Prostate gland (tissue), 2 donors: ENCODE data around the gene SLC25A11. TPM values are rescaled to one million over a fixed set of nuclear protein-coding genes. Genes with fewer than 3 reads are reported as not detected.
A peak's percentile ranks its signal among the peaks of the same experiment; 100 is the strongest.

Experiments
- DNase-seq: peaks from one replicate; pipeline ENCODE4 v3.0.0-alpha.2; 2019; ENCODE audit warnings: low spot score
- H3K27ac ChIP-seq, 2 donors: fragments of 200-600 bp; sonication (generic); 2 replicates each; pipeline ENCODE4 v1.5.1; 2017 to 2019
- H3K27me3 ChIP-seq: fragments of 200-600 bp; sonication (generic); replicated peaks from 2 replicates; pipeline ENCODE4 v1.5.1; 2019; ENCODE audit not compliant: insufficient read depth
- H3K36me3 ChIP-seq, 2 donors: fragments of 200-600 bp; sonication (generic); 1 replicate in 1 of 2; 2 replicates in 1 of 2; pipeline versions ENCODE4 v1.5.1 to v1.8.1; 2017 to 2019
- H3K4me1 ChIP-seq: fragments of 200-600 bp; sonication (generic); replicated peaks from 2 replicates; pipeline ENCODE4 v1.5.1; 2019
- H3K4me3 ChIP-seq, 2 donors: fragments of 200-600 bp; sonication (generic); 2 replicates each; pipeline ENCODE4 v1.5.1; 2017 to 2019
- H3K9me3 ChIP-seq: fragments of 200-600 bp; sonication (generic); 2 replicates; pipeline ENCODE4 v1.5.1; 2017
- CTCF ChIP-seq, 4 experiments: fragments of 200-600 bp in 2 of 4; fragments of 450-650 bp in 2 of 4; sonication (generic) in 2 of 4; IDR thresholded peaks; 1 replicate in 3 of 4; 2 replicates in 1 of 4; pipeline ENCODE4 v1.5.1; 2016 to 2019; ENCODE audit warnings: antibody characterized with exemption in 4 of 4, mild to moderate bottlenecking in 2 of 4, moderate library complexity in 2 of 4
- POLR2A ChIP-seq: fragments of 450-650 bp; IDR thresholded peaks from one replicate; pipeline ENCODE4 v1.6.1; 2016; ENCODE audit warnings: antibody characterized with exemption, mild to moderate bottlenecking
- POLR2AphosphoS5 ChIP-seq: sonication (generic); formaldehyde crosslinking; IDR thresholded peaks from one replicate; pipeline ENCODE4 v1.6.1; 2017; ENCODE audit warnings: antibody characterized with exemption
- WGBS: methylation state at CpG from one replicate; pipeline ENCODE4 v1.1.5; 2018; 5-methylcytosine and 5-hydroxymethylcytosine counted together
- intact Hi-C: fragments of 100-400 bp; cut with DNase I; formaldehyde crosslinking; loops from one replicate; pipeline ENCODE4 v1.14.2; 2022
- total RNA-seq, 2 donors: library from RNA; depleted of rRNA; stranded (reverse); fragments of >200 nt; gene quantifications; one replicate each; pipeline ENCODE4 v1.1.0, GENCODE V29; 2016

SLC25A11 gene
- total RNA-seq, 2 donors from 2014 or later, result 40.5 to 68.0 TPM

DNA sequence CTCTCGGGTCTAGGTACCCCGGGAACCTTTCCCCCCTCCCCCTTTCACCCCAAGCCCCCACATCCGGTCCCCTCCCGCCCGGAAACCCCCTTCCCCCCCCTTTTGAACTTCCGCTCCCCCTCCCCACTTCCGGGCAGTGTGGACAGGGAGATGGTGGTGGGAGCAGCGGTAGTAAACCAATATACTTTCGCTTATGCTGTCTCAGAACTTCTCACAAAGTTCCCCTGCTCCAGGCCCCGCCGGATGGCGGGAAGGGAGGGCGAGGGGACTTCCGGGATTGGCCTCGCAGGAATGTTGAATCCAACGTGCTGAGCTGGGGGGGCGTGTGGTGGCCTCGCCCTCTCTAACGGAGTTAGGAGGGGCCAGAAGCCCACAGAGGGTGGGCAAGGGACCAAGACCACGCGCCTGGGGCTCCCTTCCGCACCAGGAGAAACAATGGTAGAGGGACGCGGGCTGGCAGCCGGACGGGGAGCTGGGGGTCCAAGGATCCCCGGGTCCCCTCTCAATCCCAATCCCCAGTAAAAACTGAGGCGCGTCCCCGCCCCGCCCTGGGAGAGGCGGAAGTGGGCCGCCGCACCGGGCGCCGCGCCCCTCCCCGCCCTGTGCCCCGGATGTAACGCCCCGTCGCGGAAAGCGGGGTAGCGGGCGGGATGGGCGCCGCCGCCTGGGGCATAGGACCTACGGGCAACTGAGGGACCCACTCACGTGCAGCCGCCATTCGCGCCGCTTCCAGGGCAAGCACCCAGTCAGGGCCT, 7.7 kb upstream of the SLC25A11 start:
- peak; percentile 33 for DNase-seq
- Histone ChIP-seq H3K9me3 (no peaks in the 10 kb centered on the region), H3K4me3 (peak overlapping the region; percentile 94 to 100), H3K27ac (peak overlapping the region; percentile 88 to 96), H3K36me3 (peaks cover 0 to 1% of the 10 kb centered on the region in 2 donors), H3K4me1 (peaks cover 15% of the 10 kb centered on the region), H3K27me3 (no peaks in the 10 kb centered on the region)
- whole genome bisulfite sequencing, result under 1% methylated on average over 36 of the region's 56 CpGs
- intact Hi-C loops, result loop anchor here (1.0 to 5.0 kb wide), 3 partner anchors 19 to 50 kb away; partner anchors contain the start of genes CAMTA2, INCA1, KIF1C and SPAG7
- TF ChIP-seq POLR2A (no peak), CTCF (IDR thresholded peaks at IDR 0.05) (peak in 1 of 4 experiments; percentile 3), POLR2AphosphoS5 (peak; percentile 12)

DNA sequence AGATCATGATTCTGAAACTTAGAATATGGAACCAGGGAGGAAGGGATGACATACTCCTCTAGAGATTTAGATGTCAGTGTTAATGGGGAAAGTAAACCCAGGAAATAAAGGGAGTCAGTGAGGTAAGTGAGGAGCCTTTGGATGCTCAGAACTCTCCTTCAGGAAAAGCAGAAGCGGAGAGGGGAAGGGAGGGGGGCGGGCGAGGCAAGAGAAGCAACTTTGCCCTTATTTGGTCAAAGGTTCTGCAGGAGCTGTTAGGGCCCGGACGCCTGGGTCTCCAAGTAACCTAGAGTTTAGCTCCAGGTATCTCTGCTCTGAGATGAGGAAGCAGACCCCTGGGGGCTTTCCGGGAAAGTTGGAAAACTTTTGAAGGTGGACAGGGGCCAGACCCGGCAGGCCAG, 7.2 kb upstream of the SLC25A11 start:
- peaks cover 15% of the 10 kb centered on the region for H3K4me1 ChIP-seq

DNA sequence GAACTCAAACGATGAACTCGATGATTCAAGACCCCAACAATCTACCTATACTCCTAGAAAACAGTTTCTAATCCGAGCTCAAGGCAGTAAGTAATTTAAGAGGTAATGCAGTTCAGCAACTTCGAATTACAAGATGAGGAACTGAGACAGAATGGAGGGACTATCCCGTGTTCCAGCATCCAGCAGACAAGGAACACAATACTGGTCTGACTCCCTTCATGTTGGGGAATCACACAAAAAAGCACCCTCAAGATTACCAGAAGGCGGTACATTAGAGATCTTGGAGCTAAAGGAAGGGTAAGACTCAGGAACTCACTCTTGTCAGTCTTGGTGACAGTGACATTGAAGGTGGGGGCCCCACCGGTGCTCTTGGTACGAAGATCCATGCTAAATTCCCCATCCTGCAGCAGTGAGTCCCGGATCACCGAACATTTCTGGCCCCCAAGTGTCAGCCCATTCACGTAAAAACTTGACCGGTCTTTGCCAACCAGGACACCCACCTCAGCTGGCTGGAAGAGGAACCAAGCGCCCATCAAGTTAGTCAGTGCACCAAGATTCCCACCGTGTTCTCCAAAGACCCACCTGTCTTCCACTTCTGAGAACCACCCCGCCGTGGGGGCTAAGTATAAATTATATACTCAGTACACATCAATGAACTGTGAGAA, 6.6 kb upstream of the SLC25A11 start:
- intact Hi-C loops, result loop anchor here (5.0 kb wide), 1 partner anchor 41 kb away; the partner anchor contains the start of gene CAMTA2
- DNase-seq, result no peak
- H3K9me3 ChIP-seq, result no peaks in the 10 kb centered on the region
- H3K36me3 ChIP-seq, result peaks cover 0 to 5% of the 10 kb centered on the region in 2 donors
- WGBS, result 30% methylated on average over 16 of the region's 16 CpGs
- H3K4me1 ChIP-seq, result peaks cover 16% of the 10 kb centered on the region
- TF ChIP-seq CTCF (IDR thresholded peaks at IDR 0.05), result no peak
- TF ChIP-seq POLR2A, result no peak
- no peak for TF ChIP-seq POLR2AphosphoS5
- peak overlapping the region; percentile 88 to 96 for H3K27ac ChIP-seq
- H3K27me3 ChIP-seq, result no peaks in the 10 kb centered on the region
- H3K4me3 ChIP-seq, result peak overlapping the region; percentile 94 to 100

More for the DNA sequence above, 7.2 kb upstream of the SLC25A11 start:
- Histone ChIP-seq H3K27me3 (no peaks in the 10 kb centered on the region), H3K4me3 (peak overlapping the region; percentile 94 to 100), H3K36me3 (peaks cover 0 to 5% of the 10 kb centered on the region in 2 donors), H3K27ac (peak overlapping the region; percentile 88 to 96), H3K9me3 (no peaks in the 10 kb centered on the region)
- WGBS, result 0% methylated on average over 6 of the region's 7 CpGs
- no peak for TF ChIP-seq POLR2A
- TF ChIP-seq CTCF (IDR thresholded peaks at IDR 0.05), result no peak
- TF ChIP-seq POLR2AphosphoS5, result no peak
- no peak for DNase-seq
- intact Hi-C loops, result loop anchor here (5.0 kb wide), 1 partner anchor 40 kb away; the partner anchor contains the start of gene CAMTA2

DNA sequence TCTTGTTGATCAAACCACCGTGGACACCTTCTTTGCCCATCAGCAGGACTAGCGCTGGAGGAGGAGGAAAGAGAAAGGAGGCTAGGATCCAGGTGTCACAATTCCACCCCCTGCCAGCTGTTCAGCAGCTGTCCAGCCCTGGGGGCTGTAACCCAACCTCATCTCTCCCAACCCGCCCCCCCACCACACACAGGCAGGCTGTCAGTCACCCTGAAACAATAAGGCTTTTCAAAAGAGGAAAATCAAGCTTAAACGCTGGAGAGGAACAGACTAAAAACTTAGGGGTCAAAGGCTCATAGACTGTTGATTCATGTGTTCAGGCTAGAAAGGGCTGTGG, 6.1 kb upstream of the SLC25A11 start:
- Histone ChIP-seq H3K36me3 (peaks cover 0 to 5% of the 10 kb centered on the region in 2 donors), H3K9me3 (no peaks in the 10 kb centered on the region), H3K4me3 (no peak overlapping the region), H3K4me1 (peaks cover 20% of the 10 kb centered on the region), H3K27me3 (no peaks in the 10 kb centered on the region), H3K27ac (peak overlapping the region; percentile 8 to 96)
- intact Hi-C loops, result loop anchor here (5.0 kb wide), 1 partner anchor 41 kb away; the partner anchor contains the start of gene CAMTA2
- no peak for DNase-seq
- WGBS, result 26% methylated on average over 4 of the region's 4 CpGs
- TF ChIP-seq CTCF (IDR thresholded peaks at IDR 0.05), result no peak
- no peak for TF ChIP-seq POLR2AphosphoS5
- no peak for TF ChIP-seq POLR2A
